WTC11 (cell line): ENCODE data around the gene LAD1. TPM values are rescaled to one million over a fixed set of nuclear protein-coding genes. Genes with fewer than 3 reads are reported as not detected.

Experiments used
- ATAC-seq: fragments of 200-7000 bp; cut with Tn5 transposase; 2 replicates; pipeline ENCODE4 v1.10.0; 2021; ENCODE audit warnings: mild to moderate bottlenecking, moderate library complexity
- CTCF ChIA-PET: fragments of 300-600 bp; sonication (Branson Sonifier 250); formaldehyde crosslinking; loops from one replicate; lab custom pipeline; 2021; ENCODE audit warnings: antibody characterized with exemption; lab: Charles Lee
- POLR2A ChIA-PET: fragments of 350-600 bp; sonication (Branson Sonifier 250); formaldehyde crosslinking; loops from one replicate; lab custom pipeline; 2021; ENCODE audit warnings: antibody characterized with exemption; lab: Charles Lee
- DNase-seq: peaks from one replicate; pipeline ENCODE4 v3.0.0; 2021; ENCODE audit warnings: low spot score
- H3K27ac Mint-ChIP-seq: 2 replicates; pipeline ENCODE4 v1.8.0; 2021; ENCODE audit warnings: mixed read lengths
- H3K27me3 Mint-ChIP-seq: 2 replicates; pipeline ENCODE4 v1.8.0; 2021; ENCODE audit warnings: low read depth, mild to moderate bottlenecking, moderate library complexity, mixed read lengths
- H3K36me3 Mint-ChIP-seq: 2 replicates; pipeline ENCODE4 v1.8.0; 2021; ENCODE audit warnings: mixed read lengths
- H3K4me1 Mint-ChIP-seq: 2 replicates; pipeline ENCODE4 v1.8.0; 2022; ENCODE audit warnings: mixed read lengths
- H3K4me3 Mint-ChIP-seq: 2 replicates; pipeline ENCODE4 v1.8.0; 2021; ENCODE audit warnings: mild to moderate bottlenecking, moderate library complexity, mixed read lengths
- H3K9me3 Mint-ChIP-seq: 2 replicates; pipeline ENCODE4 v1.8.0; 2021; ENCODE audit warnings: mixed read lengths
- ARID4B ChIP-seq: sonication (generic); formaldehyde crosslinking; IDR thresholded peaks from 2 replicates; pipeline ENCODE4 v1.8.0; 2023; ENCODE audit warnings: missing genetic modification reagents, mild to moderate bottlenecking, borderline replicate concordance
- ATF6 ChIP-seq: sonication (generic); formaldehyde crosslinking; IDR thresholded peaks from 2 replicates; pipeline ENCODE4 v1.8.1; 2023; ENCODE audit warnings: mild to moderate bottlenecking, missing genetic modification reagents
- CREB1 ChIP-seq: sonication (generic); formaldehyde crosslinking; IDR thresholded peaks from 2 replicates; pipeline ENCODE4 v1.8.0; 2023; ENCODE audit warnings: mild to moderate bottlenecking, missing genetic modification reagents
- E2F1 ChIP-seq: sonication (generic); formaldehyde crosslinking; IDR thresholded peaks from 2 replicates; pipeline ENCODE4 v1.8.0; 2022; ENCODE audit warnings: mild to moderate bottlenecking, missing genetic modification reagents
- ELF4 ChIP-seq: sonication (generic); formaldehyde crosslinking; IDR thresholded peaks from 2 replicates; pipeline ENCODE4 v1.8.1; 2022; ENCODE audit warnings: low read depth, mild to moderate bottlenecking, moderate library complexity, missing genetic modification reagents
- EMX1 ChIP-seq: fragments of 250-450 bp; sonication (Bioruptor Pico); IDR thresholded peaks from 2 replicates; pipeline ENCODE4 v1.8.0; 2021; ENCODE audit warnings: mild to moderate bottlenecking
- HMGXB4 ChIP-seq: sonication (generic); formaldehyde crosslinking; IDR thresholded peaks from 2 replicates; pipeline ENCODE4 v1.8.1; 2023; ENCODE audit warnings: mild to moderate bottlenecking, moderate library complexity, missing genetic modification reagents
- STAT6 ChIP-seq: sonication (generic); formaldehyde crosslinking; conservative IDR thresholded peaks from 2 replicates; pipeline ENCODE4 v1.8.1; 2023; ENCODE audit warnings: mild to moderate bottlenecking, low read depth, missing genetic modification reagents, moderate library complexity
- ZNF138 ChIP-seq: sonication (generic); formaldehyde crosslinking; conservative IDR thresholded peaks from 2 replicates; pipeline ENCODE4 v1.8.1; 2022; ENCODE audit warnings: mild to moderate bottlenecking, moderate library complexity, missing genetic modification reagents
- ZNF317 ChIP-seq: sonication (generic); formaldehyde crosslinking; IDR thresholded peaks from 2 replicates; pipeline ENCODE4 v1.8.1; 2023; ENCODE audit warnings: low read depth, mild to moderate bottlenecking, moderate library complexity, missing genetic modification reagents, borderline replicate concordance
- ZNF532 ChIP-seq: fragments of 250-450 bp; sonication (Bioruptor Pico); IDR thresholded peaks from 2 replicates; pipeline ENCODE4 v1.9.0; 2021; ENCODE audit warnings: mild to moderate bottlenecking, borderline replicate concordance
- total RNA-seq: library from RNA; stranded (reverse); gene quantifications from 3 replicates; pipeline ENCODE4 v1.2.3, GENCODE V29; 2021

Gene LAD1
- total RNA-seq, 1 experiment from 2014 or later: 14.9 TPM

- ATAC-seq (no peak), DNase-seq (no peak)
- Mint-ChIP-seq H3K27ac (no peak overlapping the region), H3K27me3 (no peaks in the 10 kb centered on the region; the same call in 1 of the 2 replicates), H3K4me1 (peaks cover 2% of the 10 kb centered on the region; the same call in 1 of the 2 replicates), H3K36me3 (no peaks in the 10 kb centered on the region), H3K9me3 (no peaks in the 10 kb centered on the region), H3K4me3 (no peak overlapping the region)
- TF ChIP-seq ZNF317: no peak
- no peak for TF ChIP-seq ZNF532 (CRISPR knock-in tag)
- no peak for TF ChIP-seq EMX1 (CRISPR knock-in tag)
- no peak for TF ChIP-seq ARID4B (CRISPR knock-in tag)
- TF ChIP-seq HMGXB4 (CRISPR knock-in tag): no peak
- TF ChIP-seq E2F1 (CRISPR knock-in tag): no peak
- TF ChIP-seq ATF6 (CRISPR knock-in tag): no peak
- no peak for TF ChIP-seq CREB1 (CRISPR knock-in tag)
- no peak for TF ChIP-seq STAT6
- no peak for TF ChIP-seq ZNF138
- TF ChIP-seq ELF4 (CRISPR knock-in tag): no peak
- CTCF ChIA-PET: interaction anchor here (0.7 to 4.3 kb wide), 22 partner anchors 9 to 127 kb away, joined by 3 to 31 read pairs (median 6); partner anchors contain the start of genes LAD1, PHLDA3 and TNNT2
- POLR2A ChIA-PET: no interaction called here
Observed at GRCh38 chr1:201409440-201409839, 10.3 kb upstream of the LAD1 start.
